GM18502 (cell line): ENCODE measurements around the gene NFATC2IP.
"Not testable (repeated sequence)": the region's sequence is repeated elsewhere in the genome, so short reads cannot be mapped to it uniquely, and the experiment has no call there.

Experiments used
- ATAC-seq: cut with Tn5 transposase; IDR thresholded peaks from one replicate; pipeline ENCODE4 v1.9.1; 2021; ENCODE audit warnings: mild to moderate bottlenecking; ENCODE audit not compliant: unreplicated experiment, poor library complexity

The NFATC2IP gene

GRCh38 chr16:28925386-28926228 is 25.1 kb upstream of the NFATC2IP start:
- ATAC-seq = peak; percentile 41

GRCh38 chr16:28926284-28926683 is 24.5 kb upstream of the NFATC2IP start:
- not testable (repeated sequence) for ATAC-seq

GRCh38 chr16:28927815-28928214 is 22.9 kb upstream of the NFATC2IP start:
- no peak for ATAC-seq

- no peak for ATAC-seq
Measured at GRCh38 chr16:28930203-28930602, 20.5 kb upstream of the NFATC2IP start.

GRCh38 chr16:28930652-28931051 is 20.1 kb upstream of the NFATC2IP start:
- no peak for ATAC-seq

GRCh38 chr16:28931801-28932225 is 18.9 kb upstream of the NFATC2IP start, which contains the start of gene CD19:
CD19 (plus strand) TSS chr16:28931971; CDS start chr16:28932001, 30 bp downstream.
- no peak for ATAC-seq

GRCh38 chr16:28932339-28933141 is 18.2 kb upstream of the NFATC2IP start:
- no peak for ATAC-seq

GRCh38 chr16:28933171-28933570 is 17.6 kb upstream of the NFATC2IP start:
- no peak for ATAC-seq

- ATAC-seq = no peak
Measured at GRCh38 chr16:28935346-28935745, 15.4 kb upstream of the NFATC2IP start.

GRCh38 chr16:28935924-28936783 is 14.6 kb upstream of the NFATC2IP start:
- ATAC-seq = no peak

GRCh38 chr16:28936784-28937155 is 14.0 kb upstream of the NFATC2IP start:
- no peak for ATAC-seq

GRCh38 chr16:28937222-28937876 is 13.4 kb upstream of the NFATC2IP start:
- no peak for ATAC-seq

- ATAC-seq = no peak
Measured at GRCh38 chr16:28938721-28939120, 12.0 kb upstream of the NFATC2IP start.

- ATAC-seq = not testable (repeated sequence)
Measured at GRCh38 chr16:28939825-28940224, 10.9 kb upstream of the NFATC2IP start.

- no peak for ATAC-seq
Measured at GRCh38 chr16:28943281-28943680, 7.5 kb upstream of the NFATC2IP start.

GRCh38 chr16:28946681-28947080 is 4.1 kb upstream of the NFATC2IP start:
- ATAC-seq = no peak

GRCh38 chr16:28951410-28951943 is 740 bp downstream of the NFATC2IP start:
- peak; percentile 26 for ATAC-seq

GRCh38 chr16:28958216-28958615 is 7.5 kb downstream of the NFATC2IP start:
- no peak for ATAC-seq

- no peak for ATAC-seq
Measured at GRCh38 chr16:28958836-28959235, 8.1 kb downstream of the NFATC2IP start.

- no peak for ATAC-seq
Measured at GRCh38 chr16:28964072-28964471, 13.3 kb downstream of the NFATC2IP start.
